ENCODE results near the gene ZNF275. TPM values are rescaled to one million over a fixed set of nuclear protein-coding genes. Genes with fewer than 3 reads are reported as not detected.

The ZNF275 gene
- total RNA-seq, 1 experiment from 2014 or later: 16.9 TPM

DNA sequence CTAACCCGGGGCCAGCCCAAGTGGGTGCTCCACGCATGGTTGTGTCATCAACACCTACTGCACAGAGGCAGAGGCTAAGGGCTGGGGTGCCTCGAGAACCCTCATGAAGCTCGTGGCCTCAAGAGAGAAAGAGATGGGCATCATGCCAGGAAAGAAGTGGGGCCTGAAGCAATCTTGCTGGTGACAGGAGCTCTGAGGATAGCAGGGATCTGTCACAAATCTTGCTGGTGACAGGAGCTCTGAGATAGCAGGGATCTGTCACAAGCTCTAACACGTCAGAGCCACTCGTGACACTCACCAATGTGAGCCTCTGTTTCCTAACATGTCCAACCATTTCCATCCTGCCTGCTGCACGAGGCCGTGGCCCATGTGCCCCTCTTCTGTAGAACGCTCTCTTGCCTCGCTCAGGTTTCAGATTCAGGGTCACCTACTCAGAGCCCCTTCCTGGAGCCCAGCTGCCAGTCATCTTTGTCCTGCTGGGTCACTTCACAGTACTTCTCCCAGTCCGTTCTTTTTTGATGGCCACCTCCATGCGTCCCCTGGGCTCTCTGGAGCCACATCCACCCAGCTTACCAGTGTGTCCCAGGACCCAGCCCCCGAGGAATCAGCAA is 46.1 kb downstream of the ZNF275 start:
- no peaks in the 10 kb centered on the region for H3K36me3 ChIP-seq (ENCODE audit: insufficient read depth, low read length, poor library complexity, severe bottlenecking)
- no peak overlapping the region for H3K27ac ChIP-seq (ENCODE audit: low read depth, low read length, poor library complexity, severe bottlenecking)
- no peaks in the 10 kb centered on the region for H3K27me3 ChIP-seq (replicated peaks; ENCODE audit: insufficient read depth, low read depth, low read length, poor library complexity)
- no TSS peak for BruUV-seq (replicated peaks)
- ChIA-PET POLR2A (ENCODE audit: low non-redundant PET) (no interaction called here), CTCF (interaction anchor here (0.6 kb wide), 1 partner anchor 12 kb away, joined by 7 read pairs; no protein-coding TSS in a partner anchor)
- H3K4me3 ChIP-seq (ENCODE audit: low read depth, low read length, poor library complexity, severe bottlenecking): no peak overlapping the region
- intact Hi-C loops (cut with micrococcal nuclease; ENCODE audit: unreplicated experiment): no loop called here
- no peaks in the 10 kb centered on the region for H3K9me3 ChIP-seq (ENCODE audit: low read depth, low read length, poor library complexity, severe bottlenecking)
- H3K4me1 ChIP-seq (ENCODE audit: insufficient read depth, low read length, poor library complexity, severe bottlenecking): no peaks in the 10 kb centered on the region
- peak; percentile 14 for DNase-seq (ENCODE audit: low spot score)
- TF ChIP-seq, protein P1, sequence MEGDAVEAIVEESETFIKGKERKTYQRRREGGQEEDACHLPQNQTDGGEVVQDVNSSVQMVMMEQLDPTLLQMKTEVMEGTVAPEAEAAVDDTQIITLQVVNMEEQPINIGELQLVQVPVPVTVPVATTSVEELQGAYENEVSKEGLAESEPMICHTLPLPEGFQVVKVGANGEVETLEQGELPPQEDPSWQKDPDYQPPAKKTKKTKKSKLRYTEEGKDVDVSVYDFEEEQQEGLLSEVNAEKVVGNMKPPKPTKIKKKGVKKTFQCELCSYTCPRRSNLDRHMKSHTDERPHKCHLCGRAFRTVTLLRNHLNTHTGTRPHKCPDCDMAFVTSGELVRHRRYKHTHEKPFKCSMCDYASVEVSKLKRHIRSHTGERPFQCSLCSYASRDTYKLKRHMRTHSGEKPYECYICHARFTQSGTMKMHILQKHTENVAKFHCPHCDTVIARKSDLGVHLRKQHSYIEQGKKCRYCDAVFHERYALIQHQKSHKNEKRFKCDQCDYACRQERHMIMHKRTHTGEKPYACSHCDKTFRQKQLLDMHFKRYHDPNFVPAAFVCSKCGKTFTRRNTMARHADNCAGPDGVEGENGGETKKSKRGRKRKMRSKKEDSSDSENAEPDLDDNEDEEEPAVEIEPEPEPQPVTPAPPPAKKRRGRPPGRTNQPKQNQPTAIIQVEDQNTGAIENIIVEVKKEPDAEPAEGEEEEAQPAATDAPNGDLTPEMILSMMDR (conservative IDR thresholded peaks at IDR 0.05; ENCODE audit: low read depth, low read length): no peak
- no peak for TF ChIP-seq EZH2 (IDR thresholded peaks at IDR 0.05; ENCODE audit: borderline replicate concordance, low read depth, low read length, poor library complexity, severe bottlenecking)

DNA sequence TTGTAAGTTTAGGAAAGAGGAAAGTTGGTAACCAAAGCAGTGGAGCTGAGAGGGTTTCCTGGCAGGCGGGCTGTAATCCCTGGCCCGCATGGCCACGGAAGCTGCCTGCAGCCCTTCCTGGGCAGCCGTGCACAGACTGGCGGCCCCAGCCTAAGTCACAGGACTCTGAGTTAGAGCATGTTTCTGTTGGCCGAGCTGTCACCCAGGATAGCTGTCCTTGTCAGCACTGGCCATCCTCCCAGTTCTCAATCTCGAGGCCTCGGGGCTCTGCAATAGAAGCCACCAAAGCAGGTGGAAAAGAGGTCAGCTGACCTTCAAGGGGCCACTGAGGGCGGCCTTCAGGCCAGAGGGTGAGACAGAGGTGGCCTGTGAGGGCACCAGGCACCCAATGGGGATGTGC is 46.7 kb downstream of the ZNF275 start:
- Histone ChIP-seq H3K9me3 (ENCODE audit: low read depth, low read length, poor library complexity, severe bottlenecking) (no peaks in the 10 kb centered on the region), H3K36me3 (ENCODE audit: insufficient read depth, low read length, poor library complexity, severe bottlenecking) (no peaks in the 10 kb centered on the region), H3K4me1 (ENCODE audit: insufficient read depth, low read length, poor library complexity, severe bottlenecking) (no peaks in the 10 kb centered on the region), H3K27ac (ENCODE audit: low read depth, low read length, poor library complexity, severe bottlenecking) (no peak overlapping the region), H3K4me3 (ENCODE audit: low read depth, low read length, poor library complexity, severe bottlenecking) (no peak overlapping the region), H3K27me3 (replicated peaks; ENCODE audit: insufficient read depth, low read depth, low read length, poor library complexity) (no peaks in the 10 kb centered on the region)
- CTCF ChIA-PET: no interaction called here
- intact Hi-C loops (cut with micrococcal nuclease; ENCODE audit: unreplicated experiment): no loop called here
- BruUV-seq (replicated peaks): no TSS peak
- POLR2A ChIA-PET (ENCODE audit: low non-redundant PET): no interaction called here
- no peak for DNase-seq (ENCODE audit: low spot score)
- TF ChIP-seq EZH2 (IDR thresholded peaks at IDR 0.05; ENCODE audit: borderline replicate concordance, low read depth, low read length, poor library complexity, severe bottlenecking): no peak
- TF ChIP-seq, protein P1 (conservative IDR thresholded peaks at IDR 0.05; ENCODE audit: low read depth, low read length): no peak

- BruUV-seq (replicated peaks): no TSS peak
- POLR2A ChIA-PET (ENCODE audit: low non-redundant PET): no interaction called here
- peak; percentile 75 for DNase-seq (ENCODE audit: low spot score)
- TF ChIP-seq EZH2 (IDR thresholded peaks at IDR 0.05; ENCODE audit: borderline replicate concordance, low read depth, low read length, poor library complexity, severe bottlenecking): no peak
- TF ChIP-seq, protein P1 (conservative IDR thresholded peaks at IDR 0.05; ENCODE audit: low read depth, low read length): peak; percentile 42
- Histone ChIP-seq H3K27ac (ENCODE audit: low read depth, low read length, poor library complexity, severe bottlenecking) (peak overlapping the region; percentile 9), H3K9me3 (ENCODE audit: low read depth, low read length, poor library complexity, severe bottlenecking) (no peaks in the 10 kb centered on the region), H3K27me3 (replicated peaks; ENCODE audit: insufficient read depth, low read depth, low read length, poor library complexity) (no peaks in the 10 kb centered on the region), H3K4me1 (ENCODE audit: insufficient read depth, low read length, poor library complexity, severe bottlenecking) (no peaks in the 10 kb centered on the region), H3K36me3 (ENCODE audit: insufficient read depth, low read length, poor library complexity, severe bottlenecking) (no peaks in the 10 kb centered on the region), H3K4me3 (ENCODE audit: low read depth, low read length, poor library complexity, severe bottlenecking) (no peak overlapping the region)
- CTCF ChIA-PET: interaction anchor here (0.6 kb wide), 1 partner anchor 386 kb away, joined by 8 read pairs; no protein-coding TSS in a partner anchor
- intact Hi-C loops (cut with micrococcal nuclease; ENCODE audit: unreplicated experiment): no loop called here
Observed at GRCh38 chrX:153381684-153382532, 48.0 kb downstream of the ZNF275 start.
